ENCODE results near the gene TBX10. TPM values are rescaled to one million over a fixed set of nuclear protein-coding genes. Genes with fewer than 3 reads are reported as not detected.

The TBX10 gene
- total RNA-seq, 3 donors from 2014 or later (not counting 1 experiment from before 2014, with no cell fraction given) = not detected

GRCh38 chr11:67657300-67657699, 17.7 kb upstream of the TBX10 start:
- no peak overlapping the region for H3K27ac ChIP-seq (ENCODE audit: low read length)
- 54% methylated on average over 1 of the region's 3 CpGs for WGBS (ENCODE audit: insufficient coverage)
- no peaks in the 10 kb centered on the region for H3K27me3 ChIP-seq (ENCODE audit: control insufficient read depth, insufficient read depth, low read length)
- H3K4me1 ChIP-seq (ENCODE audit: control insufficient read depth, insufficient read depth, low read length) = peaks cover 3% of the 10 kb centered on the region
- H3K36me3 ChIP-seq (ENCODE audit: control insufficient read depth, insufficient read depth, low read length) = no peaks in the 10 kb centered on the region
- no peaks in the 10 kb centered on the region for H3K9me3 ChIP-seq (ENCODE audit: control insufficient read depth, insufficient read depth, low read length)
- H3K36me3 Mint-ChIP-seq = no peaks in the 10 kb centered on the region
- H3K27me3 Mint-ChIP-seq (ENCODE audit: low read depth in 2 of 2) = peaks cover 0 to 5% of the 10 kb centered on the region in 2 donors
- no peaks in the 10 kb centered on the region for H3K9me3 Mint-ChIP-seq
- intact Hi-C loops (cut with micrococcal nuclease) = loop anchor here (5.0 kb wide), 1 partner anchor 75 kb away; the partner anchor contains the start of gene GSTP1
- H3K4me1 Mint-ChIP-seq = no peaks in the 10 kb centered on the region
- DNase-seq (no peak), ATAC-seq (no peak)
- H3K4me3 ChIP-seq (ENCODE audit: low read length) = no peak overlapping the region
- TF ChIP-seq CTCF (IDR thresholded peaks at IDR 0.05) = no peak
- no peak overlapping the region for H3K4me3 Mint-ChIP-seq
- no peak overlapping the region for H3K27ac Mint-ChIP-seq

GRCh38 chr11:67656278-67656922, 16.8 kb upstream of the TBX10 start:
- Histone ChIP-seq H3K4me1 (ENCODE audit: control insufficient read depth, insufficient read depth, low read length) (peaks cover 3% of the 10 kb centered on the region), H3K27ac (ENCODE audit: low read length) (no peak overlapping the region), H3K9me3 (ENCODE audit: control insufficient read depth, insufficient read depth, low read length) (no peaks in the 10 kb centered on the region), H3K4me3 (ENCODE audit: low read length) (no peak overlapping the region), H3K27me3 (ENCODE audit: control insufficient read depth, insufficient read depth, low read length) (no peaks in the 10 kb centered on the region), H3K36me3 (ENCODE audit: control insufficient read depth, insufficient read depth, low read length) (no peaks in the 10 kb centered on the region)
- Mint-ChIP-seq H3K9me3 (no peaks in the 10 kb centered on the region), H3K27ac (no peak overlapping the region), H3K27me3 (ENCODE audit: low read depth in 2 of 2) (peaks cover 0 to 5% of the 10 kb centered on the region in 2 donors), H3K36me3 (no peaks in the 10 kb centered on the region), H3K4me3 (no peak overlapping the region), H3K4me1 (no peaks in the 10 kb centered on the region)
- intact Hi-C loops (cut with micrococcal nuclease) = loop anchor here (5.0 kb wide), 1 partner anchor 74 kb away; the partner anchor contains the start of gene GSTP1
- DNase-seq (no peak), ATAC-seq (no peak)
- WGBS (ENCODE audit: insufficient coverage) = 89% methylated on average over 4 of the region's 4 CpGs
- no peak for TF ChIP-seq CTCF (IDR thresholded peaks at IDR 0.05)

- no peak for DNase-seq
- 85% methylated on average over 9 of the region's 9 CpGs for WGBS (ENCODE audit: insufficient coverage)
- intact Hi-C loops (cut with micrococcal nuclease) = no loop called here
Observed at GRCh38 chr11:67654225-67654624, 14.7 kb upstream of the TBX10 start.

More at GRCh38 chr11:67654225-67654624, 14.7 kb upstream of the TBX10 start:
- no peaks in the 10 kb centered on the region for H3K9me3 Mint-ChIP-seq
- H3K27me3 Mint-ChIP-seq (ENCODE audit: low read depth in 2 of 2) = no peaks in the 10 kb centered on the region
- no peaks in the 10 kb centered on the region for H3K36me3 ChIP-seq (ENCODE audit: control insufficient read depth, insufficient read depth, low read length)
- H3K4me3 ChIP-seq (ENCODE audit: low read length) = no peak overlapping the region
- H3K27ac Mint-ChIP-seq = no peak overlapping the region
- no peak for ATAC-seq
- no peak overlapping the region for H3K27ac ChIP-seq (ENCODE audit: low read length)
- no peaks in the 10 kb centered on the region for H3K36me3 Mint-ChIP-seq
- TF ChIP-seq CTCF (IDR thresholded peaks at IDR 0.05) = no peak
- H3K27me3 ChIP-seq (ENCODE audit: control insufficient read depth, insufficient read depth, low read length) = no peaks in the 10 kb centered on the region
- H3K4me3 Mint-ChIP-seq = no peak overlapping the region
- peaks cover 9 to 15% of the 10 kb centered on the region in 2 donors for H3K4me1 Mint-ChIP-seq
- peaks cover 17% of the 10 kb centered on the region for H3K4me1 ChIP-seq (ENCODE audit: control insufficient read depth, insufficient read depth, low read length)
- H3K9me3 ChIP-seq (ENCODE audit: control insufficient read depth, insufficient read depth, low read length) = no peaks in the 10 kb centered on the region

All from natural killer cell (primary cell).